Natural killer cell (primary cell): ENCODE results near the gene PLCH1. TPM values are rescaled to one million over a fixed set of nuclear protein-coding genes. Genes with fewer than 3 reads are reported as not detected.

ENCODE experiments used
- ATAC-seq, 3 donors: fragments of 150-1000 bp in 2 of 3; fragments of 200-7000 bp in 1 of 3; cut with Tn5 transposase; 1 replicate in 1 of 3; 2 replicates in 2 of 3; pipeline ENCODE4 v1.10.0; 2021; ENCODE audit warnings: mild to moderate bottlenecking in 2 of 3, moderate library complexity in 2 of 3
- DNase-seq, 2 donors: peaks; one replicate each; pipeline versions ENCODE4 v3.0.0 to v3.0.0-alpha.2; 2013 to 2021; ENCODE audit warnings: mixed read lengths in 1 of 2
- H3K27ac ChIP-seq: one replicate; pipeline ENCODE4 v1.5.1; 2013; ENCODE audit warnings: mild to moderate bottlenecking, low read length
- H3K27me3 ChIP-seq: one replicate; pipeline ENCODE4 v1.6.1; 2013; ENCODE audit warnings: low read length; ENCODE audit not compliant: control insufficient read depth, insufficient read depth
- H3K36me3 ChIP-seq: one replicate; pipeline ENCODE4 v1.6.1; 2013; ENCODE audit warnings: low read length; ENCODE audit not compliant: control insufficient read depth, insufficient read depth
- H3K4me1 ChIP-seq: one replicate; pipeline ENCODE4 v1.6.1; 2013; ENCODE audit warnings: low read length; ENCODE audit not compliant: control insufficient read depth, insufficient read depth
- H3K4me3 ChIP-seq: one replicate; pipeline ENCODE4 v1.5.1; 2013; ENCODE audit warnings: low read length
- H3K9me3 ChIP-seq: one replicate; pipeline ENCODE4 v1.6.1; 2013; ENCODE audit warnings: low read length; ENCODE audit not compliant: control insufficient read depth, insufficient read depth
- H3K27ac Mint-ChIP-seq, 2 donors: one replicate each; pipeline ENCODE4 v1.8.0; 2022; ENCODE audit warnings: mild to moderate bottlenecking in 2 of 2, mixed read lengths in 2 of 2, moderate library complexity in 1 of 2
- H3K27me3 Mint-ChIP-seq, 2 donors: one replicate each; pipeline ENCODE4 v1.8.0; 2022; ENCODE audit warnings: low read depth in 2 of 2, mixed read lengths in 2 of 2
- H3K36me3 Mint-ChIP-seq: one replicate; pipeline ENCODE4 v1.8.0; 2022; ENCODE audit warnings: mixed read lengths
- H3K4me1 Mint-ChIP-seq, 2 donors: one replicate each; pipeline ENCODE4 v1.8.0; 2022; ENCODE audit warnings: mixed read lengths in 2 of 2
- H3K4me3 Mint-ChIP-seq: one replicate; pipeline ENCODE4 v1.8.0; 2022; ENCODE audit warnings: mild to moderate bottlenecking, moderate library complexity, mixed read lengths
- H3K9me3 Mint-ChIP-seq, 2 donors: one replicate each; pipeline ENCODE4 v1.8.0; 2022; ENCODE audit warnings: mixed read lengths in 2 of 2
- CTCF ChIP-seq: fragments of 200-600 bp; IDR thresholded peaks from one replicate; pipeline ENCODE4 v1.8.0; 2022; ENCODE audit warnings: antibody characterized with exemption
- WGBS: methylation state at CpG from one replicate; pipeline ENCODE4 v1.1.7; 2013; ENCODE audit warnings: missing lambda C conversion rate; ENCODE audit not compliant: insufficient coverage; 5-methylcytosine and 5-hydroxymethylcytosine counted together
- intact Hi-C: fragments of 100-400 bp; cut with micrococcal nuclease; formaldehyde crosslinking; loops from one replicate; pipeline ENCODE4 v1.14.2; 2022
- total RNA-seq, 4 donors: library from RNA; stranded (reverse); fragments of 120-200 nt in 1 of 4; gene quantifications; one replicate each; pipeline versions ENCODE4 v1.2.3 to v1.2.4, GENCODE V29; 2013 to 2022

Gene PLCH1
- total RNA-seq, 3 donors from 2014 or later (not counting 1 experiment from before 2014, with no cell fraction given): 0.05 to 0.26 (median 0.08) TPM

- no peaks in the 10 kb centered on the region for H3K9me3 ChIP-seq
- Mint-ChIP-seq H3K27me3 (no peaks in the 10 kb centered on the region), H3K27ac (no peak overlapping the region), H3K9me3 (no peaks in the 10 kb centered on the region), H3K36me3 (no peaks in the 10 kb centered on the region), H3K4me3 (no peak overlapping the region), H3K4me1 (peaks cover 0 to 10% of the 10 kb centered on the region in 2 donors)
- H3K4me1 ChIP-seq: no peaks in the 10 kb centered on the region
- TF ChIP-seq CTCF: no peak
- intact Hi-C loops: no loop called here
- no peak for DNase-seq
- no peak overlapping the region for H3K27ac ChIP-seq
- no peaks in the 10 kb centered on the region for H3K36me3 ChIP-seq
- no peak overlapping the region for H3K4me3 ChIP-seq
- no peak for ATAC-seq
- no peaks in the 10 kb centered on the region for H3K27me3 ChIP-seq
Observed at GRCh38 chr3:155496206-155496605, 248.7 kb downstream of the PLCH1 start.

DNA sequence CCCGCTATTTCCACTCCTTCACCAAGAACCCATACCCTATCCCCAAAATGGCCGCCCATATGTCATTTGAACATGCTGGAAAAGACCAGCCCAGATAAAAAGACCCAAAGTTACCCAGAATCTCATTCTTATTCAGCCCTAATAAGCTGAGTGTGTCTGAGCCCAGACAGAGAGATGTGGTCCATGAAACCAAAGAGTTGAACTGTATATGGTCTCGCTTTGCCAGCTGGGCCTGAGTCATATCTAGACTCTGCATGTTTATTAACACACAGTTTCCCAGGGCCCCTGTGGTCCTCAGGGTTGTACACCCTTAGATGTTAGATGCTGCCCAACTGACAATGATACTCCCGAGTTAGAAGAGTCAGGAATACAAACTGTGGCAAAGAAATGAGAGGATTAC lies 249.5 kb downstream of the PLCH1 start:
- Histone ChIP-seq H3K4me1 (no peaks in the 10 kb centered on the region), H3K9me3 (no peaks in the 10 kb centered on the region), H3K36me3 (no peaks in the 10 kb centered on the region), H3K27ac (no peak overlapping the region), H3K27me3 (no peaks in the 10 kb centered on the region), H3K4me3 (no peak overlapping the region)
- H3K27me3 Mint-ChIP-seq: no peaks in the 10 kb centered on the region
- no peaks in the 10 kb centered on the region for H3K9me3 Mint-ChIP-seq
- H3K27ac Mint-ChIP-seq: no peak overlapping the region
- no peak for DNase-seq
- H3K4me1 Mint-ChIP-seq: peaks cover 0 to 10% of the 10 kb centered on the region in 2 donors
- 86% methylated on average over 3 of the region's 4 CpGs for WGBS
- intact Hi-C loops: no loop called here
- no peak for ATAC-seq
- TF ChIP-seq CTCF: no peak
- H3K4me3 Mint-ChIP-seq: no peak overlapping the region
- H3K36me3 Mint-ChIP-seq: no peaks in the 10 kb centered on the region

GRCh38 chr3:155494332-155494731 lies 250.5 kb downstream of the PLCH1 start:
- Histone ChIP-seq H3K4me3 (no peak overlapping the region), H3K4me1 (no peaks in the 10 kb centered on the region), H3K27me3 (no peaks in the 10 kb centered on the region), H3K27ac (no peak overlapping the region), H3K36me3 (no peaks in the 10 kb centered on the region), H3K9me3 (no peaks in the 10 kb centered on the region)
- Mint-ChIP-seq H3K9me3 (no peaks in the 10 kb centered on the region), H3K27ac (no peak overlapping the region), H3K36me3 (no peaks in the 10 kb centered on the region), H3K27me3 (no peaks in the 10 kb centered on the region), H3K4me1 (peaks cover 0 to 10% of the 10 kb centered on the region in 2 donors), H3K4me3 (no peak overlapping the region)
- TF ChIP-seq CTCF: no peak
- 10% methylated on average over 4 of the region's 5 CpGs for WGBS
- DNase-seq (no peak), ATAC-seq (no peak)
- intact Hi-C loops: no loop called here

GRCh38 chr3:155492841-155493240 lies 252.0 kb downstream of the PLCH1 start:
- H3K4me3 Mint-ChIP-seq: no peak overlapping the region
- no peaks in the 10 kb centered on the region for H3K36me3 Mint-ChIP-seq
- H3K27ac Mint-ChIP-seq: no peak overlapping the region
- no peaks in the 10 kb centered on the region for H3K9me3 ChIP-seq
- H3K27me3 ChIP-seq: no peaks in the 10 kb centered on the region
- H3K4me3 ChIP-seq: no peak overlapping the region
- no peaks in the 10 kb centered on the region for H3K9me3 Mint-ChIP-seq
- no peaks in the 10 kb centered on the region for H3K36me3 ChIP-seq
- 100% methylated on average over 1 of the region's 1 CpG for WGBS
- peaks cover 0 to 10% of the 10 kb centered on the region in 2 donors for H3K4me1 Mint-ChIP-seq
- no peak for DNase-seq
- no peak overlapping the region for H3K27ac ChIP-seq
- no peak for ATAC-seq
- intact Hi-C loops: no loop called here
- H3K27me3 Mint-ChIP-seq: no peaks in the 10 kb centered on the region
- H3K4me1 ChIP-seq: no peaks in the 10 kb centered on the region
- TF ChIP-seq CTCF: no peak
